ACC112 (cell line): Measurements from ENCODE around the gene WDR83.

Experiments used
- H2AFZ ChIP-seq: fragments of 200-600 bp; sonication (generic); one replicate; pipeline ENCODE4 v1.6.0; 2017; ENCODE audit warnings: antibody characterized with exemption, low read length; ENCODE audit not compliant: unreplicated experiment
- H3K27ac ChIP-seq: fragments of 200-600 bp; sonication (generic); 2 replicates; pipeline ENCODE4 v1.5.1; 2014; ENCODE audit warnings: low read depth, mild to moderate bottlenecking, antibody characterized with exemption, low read length, moderate library complexity
- H3K27me3 ChIP-seq: fragments of 200-600 bp; sonication (generic); 2 replicates; pipeline ENCODE4 v1.6.1; 2014; ENCODE audit warnings: mild to moderate bottlenecking, antibody characterized with exemption, low read length, moderate library complexity, mixed read lengths; ENCODE audit not compliant: insufficient read depth
- H3K36me3 ChIP-seq: fragments of 200-600 bp; sonication (generic); 2 replicates; pipeline ENCODE4 v1.6.1; 2016; ENCODE audit warnings: mild to moderate bottlenecking, antibody characterized with exemption, low read length, moderate library complexity, mixed read lengths; ENCODE audit not compliant: insufficient read depth
- H3K4me1 ChIP-seq: fragments of 200-600 bp; sonication (generic); one replicate; pipeline ENCODE4 v1.6.1; 2016; ENCODE audit warnings: low read length, mixed read lengths; ENCODE audit not compliant: insufficient read depth, unreplicated experiment, control insufficient read depth
- H3K4me3 ChIP-seq: fragments of 200-600 bp; sonication (generic); 2 replicates; pipeline ENCODE4 v1.5.1; 2014; ENCODE audit warnings: mild to moderate bottlenecking, low read depth, low read length
- H3K79me2 ChIP-seq: fragments of 200-600 bp; sonication (generic); one replicate; pipeline ENCODE4 v1.6.0; 2016; ENCODE audit warnings: low read length; ENCODE audit not compliant: control insufficient read depth, unreplicated experiment, insufficient read depth

WDR83 gene

GRCh38 chr19:12656899-12657571 lies 9.6 kb upstream of the WDR83 start:
- H3K36me3 ChIP-seq: peaks cover 2% of the 10 kb centered on the region; the same call in 1 of the 2 replicates
- no peak overlapping the region for H3K4me3 ChIP-seq
- no peaks in the 10 kb centered on the region for H3K79me2 ChIP-seq
- H2AFZ ChIP-seq: no peak overlapping the region
- H3K27ac ChIP-seq: no peak overlapping the region
- H3K27me3 ChIP-seq: no peaks in the 10 kb centered on the region
- no peaks in the 10 kb centered on the region for H3K4me1 ChIP-seq

- H3K4me3 ChIP-seq: no peak overlapping the region
- H3K27me3 ChIP-seq: no peaks in the 10 kb centered on the region
- H3K27ac ChIP-seq: no peak overlapping the region
- H3K36me3 ChIP-seq: peaks cover 2% of the 10 kb centered on the region; the same call in 1 of the 2 replicates
- no peak overlapping the region for H2AFZ ChIP-seq
- H3K79me2 ChIP-seq: no peaks in the 10 kb centered on the region
- no peaks in the 10 kb centered on the region for H3K4me1 ChIP-seq
Observed at GRCh38 chr19:12657966-12658365, 8.6 kb upstream of the WDR83 start.

DNA sequence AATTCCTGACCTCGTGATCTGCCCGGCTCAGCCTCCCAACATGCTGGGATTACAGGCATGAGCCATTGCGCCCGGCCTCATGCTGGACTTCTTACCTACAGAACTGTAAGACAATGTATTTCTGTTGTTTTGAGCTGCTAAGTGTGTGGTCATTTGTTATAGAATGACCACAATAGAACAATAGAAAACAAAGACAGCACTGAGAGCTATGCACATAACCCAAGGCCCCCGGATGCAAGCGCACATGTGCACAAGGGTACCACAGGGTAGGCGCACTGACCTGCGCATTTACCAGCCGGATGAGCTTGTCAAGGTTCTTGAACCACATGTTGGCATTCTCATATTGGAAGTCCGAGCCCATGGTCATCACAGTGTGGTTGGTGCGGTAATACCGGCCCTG lies 5.6 kb upstream of the WDR83 start:
- H3K36me3 ChIP-seq: peaks cover 2% of the 10 kb centered on the region; the same call in 1 of the 2 replicates
- H3K4me1 ChIP-seq: peaks cover 4% of the 10 kb centered on the region
- H3K27ac ChIP-seq: no peak overlapping the region
- no peaks in the 10 kb centered on the region for H3K27me3 ChIP-seq
- H3K4me3 ChIP-seq: no peak overlapping the region
- H2AFZ ChIP-seq: no peak overlapping the region
- H3K79me2 ChIP-seq: no peaks in the 10 kb centered on the region

DNA sequence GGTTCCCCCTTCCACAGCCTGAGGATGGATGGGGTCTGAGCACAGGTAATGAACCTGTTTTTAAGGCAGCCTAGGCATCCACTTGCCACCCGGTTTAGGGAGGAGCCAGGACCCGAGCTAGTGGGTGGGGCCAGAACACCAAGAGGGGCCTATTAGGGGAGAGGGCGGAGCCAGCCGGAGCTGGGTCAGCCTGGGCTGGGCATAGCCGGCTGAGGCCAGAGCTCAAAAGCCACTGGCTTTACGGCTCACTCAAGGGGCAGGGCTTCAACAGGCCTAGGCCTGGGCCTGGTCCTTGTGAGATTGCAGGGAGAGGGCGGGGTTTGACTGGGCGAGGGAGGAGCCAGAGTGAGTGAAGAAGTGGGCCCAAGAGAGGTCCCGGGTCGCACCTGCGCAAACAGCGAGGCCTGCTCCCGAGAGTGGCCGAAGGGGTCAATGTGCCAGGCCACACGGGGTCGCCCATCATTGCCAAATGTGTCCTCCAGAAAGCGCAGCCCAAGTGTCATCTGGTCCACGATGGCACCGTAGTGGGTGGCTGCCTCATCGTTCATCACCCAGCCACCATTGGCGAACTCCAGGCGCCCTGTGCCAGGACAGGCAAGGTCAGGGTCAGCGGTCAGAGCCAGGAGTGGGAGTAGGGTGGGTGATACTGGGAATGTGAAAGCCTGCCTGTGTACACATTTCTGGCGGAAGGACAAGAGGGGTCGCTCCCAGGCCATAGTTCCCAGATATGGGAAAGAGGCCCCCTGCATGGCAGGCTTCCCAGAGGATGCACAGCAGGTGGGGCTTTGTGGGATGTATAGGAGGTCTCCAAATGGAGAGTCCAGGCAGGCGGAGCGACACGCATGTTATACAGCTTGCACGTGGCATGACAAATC lies 2.0 kb upstream of the WDR83 start:
- no peaks in the 10 kb centered on the region for H3K36me3 ChIP-seq

GRCh38 chr19:12665281-12665573 lies 1.4 kb upstream of the WDR83 start:
- H3K4me3 ChIP-seq: no peak overlapping the region
- no peak overlapping the region for H3K27ac ChIP-seq
- peaks cover 18% of the 10 kb centered on the region for H3K4me1 ChIP-seq
- peaks cover 19% of the 10 kb centered on the region for H3K79me2 ChIP-seq
- H3K27me3 ChIP-seq: no peaks in the 10 kb centered on the region
- H2AFZ ChIP-seq: no peak overlapping the region
- H3K36me3 ChIP-seq: no peaks in the 10 kb centered on the region

More for the DNA sequence above, 2.0 kb upstream of the WDR83 start:
- Histone ChIP-seq H3K79me2 (peaks cover 14% of the 10 kb centered on the region), H2AFZ (no peak overlapping the region), H3K4me1 (peaks cover 17% of the 10 kb centered on the region), H3K4me3 (no peak overlapping the region), H3K27ac (no peak overlapping the region), H3K27me3 (no peaks in the 10 kb centered on the region)

GRCh38 chr19:12665671-12666264 lies 839 bp upstream of the WDR83 start:
- Histone ChIP-seq H3K4me1 (peaks cover 22% of the 10 kb centered on the region), H2AFZ (no peak overlapping the region), H3K27ac (no peak overlapping the region), H3K36me3 (no peaks in the 10 kb centered on the region), H3K27me3 (no peaks in the 10 kb centered on the region), H3K4me3 (peak overlapping the region; percentile 97), H3K79me2 (peaks cover 22% of the 10 kb centered on the region)

- Histone ChIP-seq H3K36me3 (no peaks in the 10 kb centered on the region), H3K4me1 (peaks cover 22% of the 10 kb centered on the region), H3K27me3 (no peaks in the 10 kb centered on the region), H3K4me3 (peak overlapping the region; percentile 94; the same call in 1 of the 2 replicates), H2AFZ (no peak overlapping the region), H3K79me2 (peaks cover 22% of the 10 kb centered on the region), H3K27ac (no peak overlapping the region)
Observed at GRCh38 chr19:12667731-12668302, 1.2 kb downstream of the WDR83 start.

DNA sequence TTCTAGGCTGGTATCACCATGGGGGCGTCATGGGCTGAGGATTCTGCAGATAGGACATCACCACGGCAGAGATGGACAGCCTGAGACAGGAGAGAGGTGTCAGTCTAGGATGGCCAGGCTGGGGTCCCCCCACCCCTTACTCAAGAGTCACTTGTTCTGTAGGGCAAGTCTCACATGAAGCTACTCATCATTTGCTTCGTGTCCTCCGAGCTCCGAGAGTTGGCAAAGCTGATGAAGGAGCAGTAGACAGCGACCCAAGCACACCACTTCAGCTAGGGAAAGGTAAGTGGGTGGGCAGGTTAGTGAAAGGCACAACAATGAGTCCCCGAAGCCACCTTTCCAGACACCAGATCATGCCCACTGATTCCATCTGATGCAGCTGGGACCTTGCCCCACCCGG lies 1.7 kb downstream of the WDR83 start:
- Histone ChIP-seq H3K27ac (peak overlapping the region; percentile 96; the same call in 1 of the 2 replicates), H3K27me3 (no peaks in the 10 kb centered on the region), H2AFZ (peak overlapping the region; percentile 57), H3K4me1 (peaks cover 22% of the 10 kb centered on the region), H3K79me2 (peaks cover 22% of the 10 kb centered on the region), H3K4me3 (peak overlapping the region; percentile 94), H3K36me3 (no peaks in the 10 kb centered on the region)

DNA sequence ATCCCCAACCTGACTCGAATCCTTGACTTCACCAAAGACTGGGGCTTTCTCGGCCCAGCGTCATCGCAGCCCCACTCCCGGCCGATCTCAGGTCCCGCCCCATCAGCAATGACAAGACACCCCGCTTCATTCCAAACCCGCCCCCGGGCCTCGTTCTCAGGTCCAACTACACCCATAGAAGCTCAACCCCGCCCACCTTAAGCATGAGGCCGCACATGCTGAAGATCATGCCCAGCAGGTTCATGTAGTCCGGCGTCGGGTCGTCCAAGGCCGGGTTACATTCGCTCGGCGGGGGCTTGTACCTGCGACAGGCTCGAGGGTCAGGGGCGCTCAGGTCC lies 2.3 kb downstream of the WDR83 start:
- peak overlapping the region; percentile 96 for H3K27ac ChIP-seq
- no peaks in the 10 kb centered on the region for H3K27me3 ChIP-seq
- no peaks in the 10 kb centered on the region for H3K36me3 ChIP-seq
- peaks cover 22% of the 10 kb centered on the region for H3K4me1 ChIP-seq
- peaks cover 22% of the 10 kb centered on the region for H3K79me2 ChIP-seq
- H3K4me3 ChIP-seq: peak overlapping the region; percentile 94
- peak overlapping the region; percentile 57 for H2AFZ ChIP-seq

DNA sequence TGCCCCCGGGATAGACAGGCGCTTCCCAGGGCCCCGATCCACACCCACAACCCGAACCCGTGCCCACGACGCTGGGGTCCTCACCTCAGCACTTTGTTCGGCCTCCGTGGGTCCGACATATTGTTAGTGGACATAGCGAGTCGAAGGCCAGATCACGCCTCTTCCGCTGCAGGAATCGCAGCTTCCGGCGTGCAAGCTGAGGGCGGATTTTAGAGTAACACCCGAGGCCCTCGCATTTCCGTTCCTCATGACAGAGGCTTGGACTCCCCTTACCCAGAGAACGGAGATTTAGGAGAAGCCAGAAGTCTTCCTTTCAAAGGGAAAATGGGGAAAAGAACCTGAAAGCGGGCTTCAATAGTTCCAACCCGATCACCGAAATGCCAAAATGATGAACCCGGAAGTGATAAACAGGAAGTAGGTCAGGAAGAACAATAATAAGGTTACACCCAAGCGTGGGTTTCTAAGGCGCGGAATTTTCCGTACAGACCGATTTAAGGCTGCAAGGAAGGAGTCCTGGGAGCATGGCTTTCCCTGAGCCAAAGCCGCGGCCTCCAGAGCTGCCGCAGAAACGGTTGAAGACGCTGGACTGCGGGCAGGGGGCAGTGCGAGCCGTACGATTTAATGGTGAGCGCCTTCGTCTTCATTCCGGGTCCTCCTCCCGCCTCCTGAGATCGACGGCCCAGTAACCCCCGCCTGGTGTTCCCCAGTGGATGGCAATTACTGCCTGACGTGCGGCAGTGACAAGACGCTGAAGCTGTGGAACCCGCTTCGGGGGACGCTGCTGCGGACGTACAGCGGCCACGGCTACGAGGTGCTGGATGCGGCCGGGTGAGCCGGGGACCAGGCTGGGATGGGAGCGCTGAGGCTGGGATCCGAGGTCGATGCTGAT lies 2.9 kb downstream of the WDR83 start:
- Histone ChIP-seq H3K4me1 (peaks cover 22% of the 10 kb centered on the region), H3K36me3 (no peaks in the 10 kb centered on the region)

More for the DNA sequence above, 2.9 kb downstream of the WDR83 start:
- Histone ChIP-seq H3K79me2 (peaks cover 22% of the 10 kb centered on the region), H3K27ac (peak overlapping the region; percentile 96), H2AFZ (peak overlapping the region; percentile 74), H3K27me3 (no peaks in the 10 kb centered on the region), H3K4me3 (peak overlapping the region; percentile 94)
